GM12801 (cell line): ENCODE measurements around the gene MRPS23.

Experiments used
- CTCF ChIP-seq: IDR thresholded peaks from one replicate; pipeline ENCODE4 v1.5.1; 2011; ENCODE audit warnings: control low read depth; ENCODE audit not compliant: insufficient read length; ENCODE audit errors: extremely low read depth

The MRPS23 gene

GRCh38 chr17:57871863-57872262 is 22.0 kb upstream of the MRPS23 start:
- no peak for TF ChIP-seq CTCF

- TF ChIP-seq CTCF = no peak
These were observed 21.3 kb upstream of the MRPS23 start for GRCh38 chr17:57871155-57871554.

- no peak for TF ChIP-seq CTCF
These were observed 20.4 kb upstream of the MRPS23 start for GRCh38 chr17:57870283-57870635.

GRCh38 chr17:57869617-57870282 is 19.9 kb upstream of the MRPS23 start:
- TF ChIP-seq CTCF = no peak

GRCh38 chr17:57868910-57869616 is 19.2 kb upstream of the MRPS23 start:
- TF ChIP-seq CTCF = no peak

- no peak for TF ChIP-seq CTCF
These were observed 18.4 kb upstream of the MRPS23 start for GRCh38 chr17:57868007-57868909.

GRCh38 chr17:57867126-57867525 is 17.3 kb upstream of the MRPS23 start:
- no peak for TF ChIP-seq CTCF
